HCT116 (cell line): ENCODE results near the gene CTSZ. TPM values are rescaled to one million over a fixed set of nuclear protein-coding genes. Genes with fewer than 3 reads are reported as not detected.

Source experiments
- ATAC-seq: fragments of 200-7000 bp; cut with Tn5 transposase; 2 replicates; pipeline ENCODE4 v1.9.1; 2020; ENCODE audit warnings: mild to moderate bottlenecking, moderate library complexity
- BruUV-seq: library from RNA; stranded (reverse); fragments of 400-500 nt; replicated peaks from 2 replicates; lab custom pipeline; 2021; lab: Mats Ljungman, UMichigan
- CTCF ChIA-PET: fragments of 300-600 bp; sonication (Branson Sonifier 250); formaldehyde crosslinking; loops from one replicate; lab custom pipeline; 2021; ENCODE audit warnings: antibody characterized with exemption; lab: Charles Lee
- POLR2A ChIA-PET: fragments of 300-600, 350-600 bp; sonication (Branson Sonifier 250); formaldehyde crosslinking; loops from one replicate; lab custom pipeline; 2021; ENCODE audit warnings: antibody characterized with exemption; lab: Charles Lee
- RAD21 ChIA-PET, 2 experiments: fragments of 300-600 bp; sonication (Branson Sonifier 250); formaldehyde crosslinking; loops; one replicate each; lab custom pipeline; 2023; ENCODE audit warnings: low total read pairs in 2 of 2; ENCODE audit not compliant: uncharacterized antibody in 2 of 2, unreplicated experiment in 2 of 2, low non-redundant PET in 1 of 2; lab: Charles Lee
- DNase-seq: peaks from one replicate; pipeline ENCODE4 v3.0.0-alpha.2; 2010; ENCODE audit warnings: low read depth, low spot score
- H2AFZ ChIP-seq: fragments of 200-600 bp; shearing (Covaris generic), sonication (generic); 2 replicates; pipeline ENCODE4 v1.6.1; 2017; ENCODE audit warnings: low read depth, mixed run types, mixed read lengths, antibody characterized with exemption, low read length; ENCODE audit not compliant: poor library complexity, severe bottlenecking
- H3K27ac ChIP-seq: 2 replicates; pipeline ENCODE4 v1.5.1; 2012; ENCODE audit warnings: low read depth, low read length
- H3K27me3 ChIP-seq: fragments of 200-600 bp; sonication (generic); 2 replicates; pipeline ENCODE4 v1.6.1; 2016; ENCODE audit warnings: mixed run types, low read length, mixed read lengths; ENCODE audit not compliant: insufficient read depth
- H3K36me3 ChIP-seq, 2 experiments: fragments of 200-500 bp in 1 of 2; fragments of 200-600 bp in 1 of 2; sonication (Bioruptor generic) in 1 of 2; sonication (generic) in 1 of 2; 2 replicates each; pipeline versions ENCODE4 v1.5.1 to v1.6.1; 2014 to 2016; ENCODE audit warnings: low read length in 2 of 2, inconsistent platforms in 1 of 2, mixed read lengths in 1 of 2, mixed run types in 1 of 2; ENCODE audit not compliant: insufficient read depth in 2 of 2, control insufficient read depth in 1 of 2
- H3K4me1 ChIP-seq, 2 experiments: fragments of 200-600 bp in 1 of 2; sonication (generic) in 1 of 2; 2 replicates each; pipeline versions ENCODE4 v1.5.1 to v1.6.1; 2012 to 2017; ENCODE audit warnings: low read length in 2 of 2, inconsistent platforms in 1 of 2, mild to moderate bottlenecking in 1 of 2, mixed read lengths in 1 of 2, mixed run types in 1 of 2, moderate library complexity in 1 of 2; ENCODE audit not compliant: insufficient read depth in 2 of 2, control insufficient read depth in 1 of 2
- H3K4me2 ChIP-seq: fragments of 200-600 bp; sonication (generic); 2 replicates; pipeline ENCODE4 v1.6.1; 2017; ENCODE audit warnings: mixed run types, low read length, mixed read lengths
- H3K4me3 ChIP-seq, 2 experiments: fragments of 200-600 bp in 1 of 2; sonication (generic) in 1 of 2; replicated peaks in 1 of 2; 2 replicates each; pipeline ENCODE4 v1.5.1; 2011 to 2016; ENCODE audit warnings: low read length in 2 of 2, control low read depth in 1 of 2, low read depth in 1 of 2, mild to moderate bottlenecking in 1 of 2, mixed read lengths in 1 of 2, mixed run types in 1 of 2
- H3K79me2 ChIP-seq: fragments of 200-600 bp; sonication (generic); 2 replicates; pipeline ENCODE4 v1.6.1; 2017; ENCODE audit warnings: mild to moderate bottlenecking, mixed run types, low read length, moderate library complexity, mixed read lengths; ENCODE audit not compliant: insufficient read depth
- H3K9ac ChIP-seq: fragments of 200-600 bp; sonication (generic); 2 replicates; pipeline ENCODE4 v1.6.1; 2016; ENCODE audit warnings: low read length, mixed read lengths
- H3K9me2 ChIP-seq: fragments of 200-600 bp; sonication (generic), shearing (Covaris generic); 2 replicates; pipeline ENCODE4 v1.6.1; 2017; ENCODE audit warnings: mixed run types, mild to moderate bottlenecking, moderate library complexity; ENCODE audit not compliant: insufficient read depth
- H3K9me3 ChIP-seq, 2 experiments: fragments of 200-500 bp in 1 of 2; fragments of 200-600 bp in 1 of 2; sonication (Bioruptor generic) in 1 of 2; sonication (generic) in 1 of 2; 2 replicates each; pipeline ENCODE4 v1.6.1; 2014 to 2017; ENCODE audit warnings: low read length in 2 of 2, mixed read lengths in 2 of 2, inconsistent platforms in 1 of 2, low read depth in 1 of 2, mild to moderate bottlenecking in 1 of 2, mixed run types in 1 of 2, moderate library complexity in 1 of 2; ENCODE audit not compliant: control insufficient read depth in 1 of 2, insufficient read depth in 1 of 2
- H4K20me1 ChIP-seq: fragments of 200-600 bp; sonication (generic), shearing (Covaris generic); 2 replicates; pipeline ENCODE4 v1.6.1; 2017; ENCODE audit warnings: mixed run types, mild to moderate bottlenecking, moderate library complexity; ENCODE audit not compliant: insufficient read depth
- CEBPB ChIP-seq: IDR thresholded peaks from 2 replicates; pipeline ENCODE4 v1.6.1; 2012; ENCODE audit warnings: low read depth
- EGR1 ChIP-seq: IDR thresholded peaks from 2 replicates; pipeline ENCODE4 v1.6.1; 2012; ENCODE audit warnings: low read depth
- POLR2A ChIP-seq: IDR thresholded peaks from 2 replicates; pipeline ENCODE4 v1.7.0; 2011; ENCODE audit warnings: borderline replicate concordance; ENCODE audit not compliant: insufficient read depth, insufficient read length; ENCODE audit errors: extremely low read depth
- RAD21 ChIP-seq: IDR thresholded peaks from 2 replicates; pipeline ENCODE4 v1.6.1; 2012; ENCODE audit warnings: low read depth, mild to moderate bottlenecking
- SP1 ChIP-seq: IDR thresholded peaks from 2 replicates; pipeline ENCODE4 v1.6.1; 2012; ENCODE audit warnings: low read depth
- TCF7L2 ChIP-seq: IDR thresholded peaks from 2 replicates; pipeline ENCODE4 v1.7.0; 2011; ENCODE audit warnings: borderline replicate concordance, inconsistent platforms; ENCODE audit not compliant: insufficient read depth, insufficient read length; ENCODE audit errors: extremely low read depth
- YY1 ChIP-seq: IDR thresholded peaks from 2 replicates; pipeline ENCODE4 v1.6.1; 2011; ENCODE audit warnings: low read length, low read depth, moderate library complexity, mild to moderate bottlenecking; ENCODE audit not compliant: insufficient replicate concordance; ENCODE audit errors: extremely low read depth
- intact Hi-C: fragments of 100-400 bp; cut with micrococcal nuclease; formaldehyde crosslinking; loops from 2 replicates; pipeline ENCODE4 v1.10.0; 2022
- total RNA-seq: library from RNA; stranded (reverse); gene quantifications from one replicate; pipeline ENCODE4 v1.2.1, GENCODE V29; 2021; ENCODE audit not compliant: unreplicated experiment
- TF ChIP-seq, protein P1 (sequence below): IDR thresholded peaks from 2 replicates; pipeline ENCODE4 v1.6.1; 2012; ENCODE audit warnings: low read depth
- TF ChIP-seq, protein P2 (sequence below): IDR thresholded peaks from 2 replicates; pipeline ENCODE4 v1.6.1; 2011; ENCODE audit warnings: mild to moderate bottlenecking, low read length, moderate library complexity; ENCODE audit not compliant: insufficient replicate concordance; ENCODE audit errors: extremely low read depth

The CTSZ gene
- total RNA-seq, 1 experiment from 2014 or later = 100 TPM

DNA sequence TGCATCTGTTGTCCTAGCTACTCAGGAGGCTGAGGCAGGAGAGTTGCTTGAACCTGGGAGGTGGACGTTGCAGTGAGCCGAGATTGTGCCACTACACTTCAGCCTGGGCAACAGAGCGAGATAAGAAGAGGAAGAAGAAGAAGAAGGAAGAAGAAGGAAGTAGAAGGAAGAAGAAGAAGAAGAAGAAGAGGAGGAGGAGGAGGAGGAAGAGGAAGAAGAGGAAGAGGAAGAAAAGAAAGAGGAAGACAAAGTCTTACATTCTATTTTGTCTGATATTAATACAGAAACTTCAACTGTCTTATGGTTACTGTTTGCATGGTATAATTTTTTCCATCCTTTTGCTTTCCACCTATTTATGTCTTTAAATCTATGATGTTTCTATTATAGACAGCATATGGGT lies 33.2 kb downstream of the CTSZ start (continued):
- TF ChIP-seq, protein P1, sequence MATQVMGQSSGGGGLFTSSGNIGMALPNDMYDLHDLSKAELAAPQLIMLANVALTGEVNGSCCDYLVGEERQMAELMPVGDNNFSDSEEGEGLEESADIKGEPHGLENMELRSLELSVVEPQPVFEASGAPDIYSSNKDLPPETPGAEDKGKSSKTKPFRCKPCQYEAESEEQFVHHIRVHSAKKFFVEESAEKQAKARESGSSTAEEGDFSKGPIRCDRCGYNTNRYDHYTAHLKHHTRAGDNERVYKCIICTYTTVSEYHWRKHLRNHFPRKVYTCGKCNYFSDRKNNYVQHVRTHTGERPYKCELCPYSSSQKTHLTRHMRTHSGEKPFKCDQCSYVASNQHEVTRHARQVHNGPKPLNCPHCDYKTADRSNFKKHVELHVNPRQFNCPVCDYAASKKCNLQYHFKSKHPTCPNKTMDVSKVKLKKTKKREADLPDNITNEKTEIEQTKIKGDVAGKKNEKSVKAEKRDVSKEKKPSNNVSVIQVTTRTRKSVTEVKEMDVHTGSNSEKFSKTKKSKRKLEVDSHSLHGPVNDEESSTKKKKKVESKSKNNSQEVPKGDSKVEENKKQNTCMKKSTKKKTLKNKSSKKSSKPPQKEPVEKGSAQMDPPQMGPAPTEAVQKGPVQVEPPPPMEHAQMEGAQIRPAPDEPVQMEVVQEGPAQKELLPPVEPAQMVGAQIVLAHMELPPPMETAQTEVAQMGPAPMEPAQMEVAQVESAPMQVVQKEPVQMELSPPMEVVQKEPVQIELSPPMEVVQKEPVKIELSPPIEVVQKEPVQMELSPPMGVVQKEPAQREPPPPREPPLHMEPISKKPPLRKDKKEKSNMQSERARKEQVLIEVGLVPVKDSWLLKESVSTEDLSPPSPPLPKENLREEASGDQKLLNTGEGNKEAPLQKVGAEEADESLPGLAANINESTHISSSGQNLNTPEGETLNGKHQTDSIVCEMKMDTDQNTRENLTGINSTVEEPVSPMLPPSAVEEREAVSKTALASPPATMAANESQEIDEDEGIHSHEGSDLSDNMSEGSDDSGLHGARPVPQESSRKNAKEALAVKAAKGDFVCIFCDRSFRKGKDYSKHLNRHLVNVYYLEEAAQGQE = no peak
- TF ChIP-seq, protein P2, sequence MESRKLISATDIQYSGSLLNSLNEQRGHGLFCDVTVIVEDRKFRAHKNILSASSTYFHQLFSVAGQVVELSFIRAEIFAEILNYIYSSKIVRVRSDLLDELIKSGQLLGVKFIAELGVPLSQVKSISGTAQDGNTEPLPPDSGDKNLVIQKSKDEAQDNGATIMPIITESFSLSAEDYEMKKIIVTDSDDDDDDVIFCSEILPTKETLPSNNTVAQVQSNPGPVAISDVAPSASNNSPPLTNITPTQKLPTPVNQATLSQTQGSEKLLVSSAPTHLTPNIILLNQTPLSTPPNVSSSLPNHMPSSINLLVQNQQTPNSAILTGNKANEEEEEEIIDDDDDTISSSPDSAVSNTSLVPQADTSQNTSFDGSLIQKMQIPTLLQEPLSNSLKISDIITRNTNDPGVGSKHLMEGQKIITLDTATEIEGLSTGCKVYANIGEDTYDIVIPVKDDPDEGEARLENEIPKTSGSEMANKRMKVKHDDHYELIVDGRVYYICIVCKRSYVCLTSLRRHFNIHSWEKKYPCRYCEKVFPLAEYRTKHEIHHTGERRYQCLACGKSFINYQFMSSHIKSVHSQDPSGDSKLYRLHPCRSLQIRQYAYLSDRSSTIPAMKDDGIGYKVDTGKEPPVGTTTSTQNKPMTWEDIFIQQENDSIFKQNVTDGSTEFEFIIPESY = no peak
- TF ChIP-seq POLR2A = no peak
- no peak for TF ChIP-seq EGR1
- TF ChIP-seq SP1 = no peak

DNA sequence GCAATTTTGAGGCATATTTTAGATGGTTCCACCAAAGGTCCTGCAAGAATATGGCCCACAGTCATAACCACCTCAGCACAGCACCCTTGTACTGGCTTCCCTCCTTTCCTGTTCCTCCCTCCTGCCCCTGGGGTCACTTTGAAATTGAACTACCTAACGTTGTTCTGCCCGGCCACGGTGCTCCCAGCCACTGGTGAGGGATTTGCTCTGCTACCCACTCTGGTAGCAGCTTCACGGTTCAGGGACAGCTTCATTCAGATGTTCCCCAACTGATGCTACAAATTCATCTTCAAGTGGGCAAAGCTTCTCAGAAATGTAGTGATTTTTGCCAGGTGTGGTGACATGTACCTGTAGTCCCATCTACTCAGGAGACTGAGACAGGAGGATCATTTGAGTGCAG lies 33.9 kb downstream of the CTSZ start:
- TF ChIP-seq CEBPB = no peak
- no peak for TF ChIP-seq RAD21
- TF ChIP-seq YY1 = no peak
- no peak for TF ChIP-seq TCF7L2
- ChIA-PET RAD21 (no interaction called here), POLR2A (no interaction called here), CTCF (no interaction called here)
- H3K4me3 ChIP-seq = no peak overlapping the region
- no peak overlapping the region for H3K9ac ChIP-seq
- H3K4me1 ChIP-seq = no peaks in the 10 kb centered on the region
- H3K27ac ChIP-seq = no peak overlapping the region
- DNase-seq (no peak), ATAC-seq (no peak)
- no peaks in the 10 kb centered on the region for H3K79me2 ChIP-seq
- intact Hi-C loops = no loop called here
- H3K9me3 ChIP-seq = peaks cover 0 to 10% of the 10 kb centered on the region in 2 experiments; a peak in 1 of 4 replicates
- H4K20me1 ChIP-seq = no peaks in the 10 kb centered on the region
- H3K36me3 ChIP-seq = no peaks in the 10 kb centered on the region
- H3K9me2 ChIP-seq = no peaks in the 10 kb centered on the region
- no peaks in the 10 kb centered on the region for H3K27me3 ChIP-seq
- H3K4me2 ChIP-seq = no peak overlapping the region
- no peak overlapping the region for H2AFZ ChIP-seq
- BruUV-seq = no TSS peak
